GM12891 (cell line): Measurements from ENCODE around the gene DISP3.

Experiments used
- DNase-seq: peaks from one replicate; pipeline ENCODE4 v3.0.0; 2011; ENCODE audit warnings: low spot score; ENCODE audit not compliant: insufficient read length
- FAIRE-seq: peaks from 2 replicates; lab custom pipeline; 2011; peaks lifted over from hg19 to GRCh38; lab: Jason Lieb, UNC
- PAX5 ChIP-seq: IDR thresholded peaks from 2 replicates; pipeline ENCODE4 v1.6.1; 2011; ENCODE audit warnings: low read length, moderate library complexity, mild to moderate bottlenecking; ENCODE audit not compliant: insufficient read depth, severe bottlenecking
- POLR2A ChIP-seq: IDR thresholded peaks from 2 replicates; pipeline ENCODE4 v1.6.1; 2011; ENCODE audit warnings: low read depth, low read length, control low read depth
- POLR2AphosphoS5 ChIP-seq: IDR thresholded peaks from 2 replicates; pipeline ENCODE4 v1.6.1; 2011; ENCODE audit warnings: low read depth, low read length, control low read depth
- POU2F2 ChIP-seq: IDR thresholded peaks from 2 replicates; pipeline ENCODE4 v1.6.1; 2011; ENCODE audit warnings: low read depth, mild to moderate bottlenecking, control low read depth, low read length, moderate library complexity
- SPI1 ChIP-seq: IDR thresholded peaks from 2 replicates; pipeline ENCODE4 v1.6.1; 2011; ENCODE audit warnings: low read depth, low read length, control low read depth
- TAF1 ChIP-seq: IDR thresholded peaks from 2 replicates; pipeline ENCODE4 v1.6.1; 2011; ENCODE audit warnings: low read depth, low read length, control low read depth

The DISP3 gene

DNA sequence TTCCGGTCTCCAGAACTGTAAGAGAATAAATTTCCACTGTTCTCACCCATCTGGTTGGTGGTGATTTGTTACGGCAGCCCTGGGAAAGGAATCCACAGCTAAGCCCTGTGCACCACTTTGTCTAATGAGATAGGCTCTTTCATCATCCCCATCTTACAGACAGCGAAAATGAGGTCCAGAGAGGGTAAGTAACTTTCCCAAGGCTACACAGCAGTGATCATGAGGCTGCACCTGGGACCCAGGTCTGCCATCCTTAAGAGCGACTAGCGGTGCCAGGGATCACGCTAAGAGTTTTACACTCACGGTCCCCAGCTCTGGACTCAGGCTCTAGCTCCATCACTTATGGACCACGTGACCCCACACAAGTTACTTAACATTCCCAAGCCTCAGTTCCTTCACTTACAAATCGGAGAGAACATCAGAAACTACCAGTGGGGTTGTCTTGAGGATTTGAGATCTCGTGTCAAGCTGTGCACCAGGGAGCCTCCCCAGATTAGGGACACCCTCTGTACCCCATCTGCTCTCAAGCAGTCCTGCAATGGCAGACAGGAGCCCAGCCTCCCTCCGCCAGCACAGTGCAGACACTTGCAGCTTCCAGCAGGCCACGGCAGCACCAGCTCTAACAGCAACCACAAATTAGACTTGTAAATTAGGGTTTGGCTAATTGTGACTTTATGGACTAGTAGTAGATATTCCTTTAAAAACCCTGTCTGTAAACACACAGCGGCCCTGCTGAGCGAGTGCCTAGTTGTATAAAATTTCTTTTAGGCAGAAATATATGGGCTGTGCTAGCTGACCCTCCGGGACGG, 87.3 kb downstream of the DISP3 start:
- no peak for DNase-seq
- FAIRE-seq = no peak
- no peak for TF ChIP-seq POLR2AphosphoS5
- no peak for TF ChIP-seq POU2F2
- TF ChIP-seq POLR2A = no peak
- TF ChIP-seq PAX5 = no peak
- TF ChIP-seq SPI1 = no peak
- TF ChIP-seq TAF1 = no peak

DNA sequence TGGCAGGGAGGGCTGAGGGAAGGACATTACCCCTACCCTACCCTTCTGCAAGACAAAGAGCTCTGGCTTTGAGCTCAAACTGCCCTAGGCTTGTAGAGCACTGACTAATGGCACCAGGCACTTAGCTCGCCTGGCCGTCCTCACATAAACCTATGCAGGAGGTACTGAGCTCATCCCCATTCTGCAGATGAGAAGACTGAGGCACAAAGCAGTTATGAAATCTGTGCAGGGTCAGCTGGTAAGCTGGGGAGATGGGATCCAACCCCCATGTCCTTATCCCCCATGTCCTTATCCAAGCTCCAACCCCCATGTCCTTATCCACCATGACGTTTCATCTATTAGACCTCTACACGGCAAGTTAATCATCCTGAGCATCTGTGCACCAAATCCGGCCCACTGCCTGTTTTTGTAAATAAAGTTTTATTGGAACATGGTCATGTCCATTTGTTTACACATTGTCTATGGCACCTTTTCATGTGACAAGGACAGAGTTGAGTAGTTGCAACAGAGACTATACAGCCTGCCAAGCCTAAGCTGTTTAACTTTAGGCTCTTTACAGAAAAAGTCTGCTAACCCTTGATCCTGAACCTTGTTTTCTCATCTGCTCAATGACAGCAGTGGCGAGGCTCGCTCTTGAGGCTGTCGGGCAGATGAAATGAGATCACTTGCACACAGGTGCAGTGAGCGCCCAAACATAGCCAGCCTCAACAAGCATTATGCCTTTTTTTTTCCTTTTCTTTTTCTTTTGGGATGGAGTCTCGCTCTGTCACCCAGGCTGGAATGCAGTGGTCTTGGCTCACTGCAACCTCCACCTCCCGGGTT, 88.5 kb downstream of the DISP3 start:
- no peak for DNase-seq
- TF ChIP-seq TAF1 (no peak), SPI1 (no peak), POU2F2 (no peak), POLR2A (no peak), POLR2AphosphoS5 (no peak), PAX5 (no peak)
- FAIRE-seq = no peak

DNA sequence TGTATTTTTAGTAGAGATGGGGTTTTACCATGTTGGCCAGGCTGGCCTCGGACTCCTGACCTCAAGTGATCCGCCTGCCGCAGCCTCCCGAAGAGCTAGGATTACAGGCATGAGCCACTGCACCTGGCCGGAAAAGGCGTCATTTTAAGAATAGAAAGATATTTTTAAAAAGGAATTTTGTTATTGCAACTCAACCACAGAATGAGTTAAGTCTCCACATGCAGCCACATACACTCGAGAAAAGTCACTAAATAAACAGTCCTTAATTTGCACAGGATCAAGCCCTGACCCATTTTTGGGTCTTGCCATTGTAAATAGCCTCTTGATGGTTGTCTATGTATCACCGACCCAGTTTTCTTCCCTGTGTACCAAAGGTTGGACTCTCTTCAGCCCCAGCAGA, 89.7 kb downstream of the DISP3 start:
- FAIRE-seq (no peak), DNase-seq (no peak)
- TF ChIP-seq TAF1 = no peak
- TF ChIP-seq PAX5 = no peak
- no peak for TF ChIP-seq POLR2A
- no peak for TF ChIP-seq SPI1
- no peak for TF ChIP-seq POU2F2
- TF ChIP-seq POLR2AphosphoS5 = no peak

DNA sequence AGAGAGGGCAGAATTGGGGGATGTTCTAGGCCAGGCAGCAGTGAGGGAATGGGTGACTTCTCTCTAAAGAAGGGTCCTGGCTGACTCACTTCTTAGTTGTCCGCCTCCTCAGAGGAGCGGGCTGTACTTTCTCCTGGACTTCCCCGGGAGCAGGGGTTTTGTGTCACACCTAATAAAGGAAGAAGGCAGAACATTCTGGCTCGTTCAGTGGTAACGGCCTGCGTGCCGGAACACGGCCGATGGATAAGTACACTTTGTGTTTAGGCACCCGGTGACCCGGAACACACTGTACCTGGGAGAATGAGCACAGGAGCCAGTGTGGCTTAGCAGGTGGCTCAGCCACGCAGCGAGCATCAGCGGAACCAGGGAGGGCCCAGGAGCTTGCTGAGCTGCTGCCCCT, 90.6 kb downstream of the DISP3 start:
- FAIRE-seq = no peak
- TF ChIP-seq POU2F2 (no peak), POLR2AphosphoS5 (no peak), PAX5 (no peak), POLR2A (no peak), SPI1 (no peak), TAF1 (no peak)
- no peak for DNase-seq

DNA sequence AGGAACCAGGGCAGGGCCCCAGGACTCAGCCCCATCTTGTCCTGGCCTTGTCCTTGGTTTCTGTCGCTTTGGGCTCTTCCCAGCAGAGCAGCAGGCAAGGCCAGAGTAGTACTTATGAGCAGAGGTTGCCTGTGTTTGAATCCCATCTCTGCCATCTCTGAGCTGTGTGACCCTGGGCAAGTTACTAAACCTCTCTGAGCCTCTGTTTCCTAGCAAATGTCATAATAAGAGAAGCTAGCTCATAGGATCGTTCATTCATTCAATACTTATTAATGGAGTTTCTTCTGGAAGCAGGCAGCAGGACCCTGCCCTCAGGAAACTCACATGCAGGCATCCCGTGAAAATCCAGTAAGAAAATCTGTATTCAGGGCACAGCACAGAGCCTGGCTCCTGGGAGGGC, 91.0 kb downstream of the DISP3 start:
- DNase-seq (no peak), FAIRE-seq (no peak)
- no peak for TF ChIP-seq POLR2A
- no peak for TF ChIP-seq POLR2AphosphoS5
- no peak for TF ChIP-seq PAX5
- TF ChIP-seq POU2F2 = no peak
- no peak for TF ChIP-seq TAF1
- no peak for TF ChIP-seq SPI1

DNA sequence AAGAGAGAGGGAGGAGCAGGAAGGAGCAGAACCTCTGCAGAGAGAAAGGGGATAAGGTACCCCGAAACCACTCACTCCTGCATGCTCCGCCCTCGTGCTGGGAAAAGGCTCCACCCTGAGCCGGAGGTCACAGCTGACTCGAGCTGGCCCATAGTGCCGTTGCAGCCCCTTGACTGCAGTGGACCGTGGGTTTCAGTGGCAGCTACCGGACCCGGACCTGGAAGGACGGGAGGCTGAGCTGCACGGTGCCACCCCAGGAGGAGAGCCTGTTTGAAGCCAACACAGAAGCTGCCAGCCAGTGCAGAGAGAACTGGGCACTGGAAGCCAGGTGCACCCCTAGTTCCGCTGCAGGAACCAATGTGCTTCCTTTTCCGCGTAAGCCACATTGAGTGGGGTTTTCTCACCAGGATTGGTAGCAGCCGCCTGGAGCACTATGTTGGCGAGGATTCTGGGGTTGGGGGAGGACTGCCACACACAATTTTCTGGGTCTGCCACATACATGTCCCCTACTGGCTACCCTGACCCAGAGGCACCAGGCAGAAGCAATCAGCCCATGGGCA, 91.9 kb downstream of the DISP3 start:
- TF ChIP-seq POU2F2 = no peak
- TF ChIP-seq SPI1 = no peak
- TF ChIP-seq PAX5 = no peak
- no peak for TF ChIP-seq TAF1
- TF ChIP-seq POLR2A = no peak
- TF ChIP-seq POLR2AphosphoS5 = no peak
- DNase-seq (no peak), FAIRE-seq (no peak)

DNA sequence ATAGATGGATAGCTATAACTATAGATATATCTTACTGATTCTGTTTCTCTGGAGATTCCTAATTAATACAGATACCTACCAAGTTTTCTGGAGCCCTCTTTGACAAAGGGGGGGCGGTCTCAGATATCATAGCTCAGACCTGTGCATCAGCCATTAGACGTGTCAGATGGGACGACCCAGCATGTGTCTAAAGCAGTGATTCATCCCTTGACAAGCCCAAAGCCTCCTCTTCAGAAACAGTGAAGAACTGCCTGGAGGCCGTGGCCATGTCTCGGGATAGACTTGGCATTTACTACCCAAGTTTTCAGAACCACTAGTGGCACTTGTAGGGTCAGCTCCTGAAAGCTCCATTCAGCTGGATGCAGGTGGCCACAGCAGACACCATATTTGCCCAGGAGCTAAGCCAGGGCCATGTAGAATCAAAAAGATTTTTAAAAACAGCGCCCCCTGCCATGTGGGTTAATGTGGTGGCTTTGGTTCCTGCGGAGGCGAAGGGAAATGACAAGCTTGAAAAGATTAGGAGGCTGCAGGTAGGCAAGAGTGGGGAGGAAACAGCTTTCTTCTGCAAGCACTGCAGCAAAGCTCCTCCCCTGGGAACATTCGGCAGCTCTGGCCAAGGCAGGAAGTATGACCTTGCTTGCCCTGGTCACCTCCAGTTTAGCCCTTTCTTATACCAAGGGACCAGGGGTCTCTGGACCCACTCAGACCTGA, 93.1 kb downstream of the DISP3 start:
- DNase-seq (no peak), FAIRE-seq (no peak)
- TF ChIP-seq TAF1 (no peak), POLR2A (no peak), POLR2AphosphoS5 (no peak), PAX5 (no peak), POU2F2 (no peak), SPI1 (no peak)

DNA sequence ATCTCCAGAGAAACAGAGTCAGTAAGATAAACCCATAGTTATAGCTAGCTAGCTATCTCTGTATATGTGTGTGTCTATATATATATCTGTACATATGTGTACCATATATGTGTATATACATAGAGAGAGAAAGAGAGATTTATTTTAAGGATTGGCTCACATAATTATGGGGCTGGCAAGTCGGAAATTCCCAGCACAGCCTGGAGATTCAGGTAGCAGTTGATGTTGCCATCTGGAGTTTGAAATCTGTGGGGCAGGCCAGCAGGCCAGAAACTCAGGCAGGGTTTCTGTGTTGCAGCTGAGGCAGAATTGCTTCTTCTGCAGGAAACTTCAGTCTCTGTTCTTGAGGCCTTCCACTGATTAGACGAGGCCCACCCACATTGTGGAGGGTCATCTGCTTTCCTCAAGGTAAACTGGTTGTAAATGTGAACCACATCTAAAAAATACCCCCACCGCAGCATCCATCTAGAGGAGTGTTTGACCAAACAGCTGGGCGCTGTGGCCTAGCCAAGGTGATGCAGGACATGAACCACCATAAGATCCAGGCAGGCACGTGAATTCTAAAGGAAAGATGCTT, 94.2 kb downstream of the DISP3 start:
- FAIRE-seq (no peak), DNase-seq (no peak)
- no peak for TF ChIP-seq SPI1
- TF ChIP-seq POLR2A = no peak
- no peak for TF ChIP-seq POLR2AphosphoS5
